ENCODE data around the gene XPNPEP1.

The XPNPEP1 gene

GRCh38 chr10:109859221-109859620, 64.1 kb downstream of the XPNPEP1 start:
- no peak overlapping the region for H3K4me2 ChIP-seq (ENCODE audit: low read length)
- H3K27ac ChIP-seq (ENCODE audit: low read depth, low read length) = no peak overlapping the region
- H3K27me3 ChIP-seq (ENCODE audit: control insufficient read depth, low read length) = no peaks in the 10 kb centered on the region
- H3K79me2 ChIP-seq (ENCODE audit: control insufficient read depth, low read length) = no peaks in the 10 kb centered on the region
- no peaks in the 10 kb centered on the region for H3K9me3 ChIP-seq (ENCODE audit: control insufficient read depth, insufficient read depth, low read length)
- H3F3A ChIP-seq (ENCODE audit: control insufficient read depth, insufficient read depth) = no peaks in the 10 kb centered on the region
- H4K20me1 ChIP-seq (ENCODE audit: control insufficient read depth, insufficient read depth, low read depth, low read length) = no peaks in the 10 kb centered on the region
- H3K4me3 ChIP-seq (ENCODE audit: low read length) = no peak overlapping the region
- no peaks in the 10 kb centered on the region for H3K9me2 ChIP-seq (replicated peaks; ENCODE audit: control insufficient read depth, low read length)
- peaks cover 4% of the 10 kb centered on the region; the same call in 1 of the 2 replicates for H3K36me3 ChIP-seq (ENCODE audit: control insufficient read depth, low read length)
- H3K4me1 ChIP-seq (ENCODE audit: control insufficient read depth, low read length) = no peaks in the 10 kb centered on the region
- TF ChIP-seq EZH2phosphoT487 (IDR thresholded peaks at IDR 0.05; ENCODE audit: borderline replicate concordance, low read length) (no peak), CTCF (IDR thresholded peaks at IDR 0.05; ENCODE audit: low read depth, low read length, poor library complexity, severe bottlenecking) (no peak)

GRCh38 chr10:109855746-109856145, 67.6 kb downstream of the XPNPEP1 start:
- no peaks in the 10 kb centered on the region for H3K9me2 ChIP-seq (replicated peaks; ENCODE audit: control insufficient read depth, low read length)
- no peak for TF ChIP-seq EZH2phosphoT487 (IDR thresholded peaks at IDR 0.05; ENCODE audit: borderline replicate concordance, low read length)
- no peak for TF ChIP-seq CTCF (IDR thresholded peaks at IDR 0.05; ENCODE audit: low read depth, low read length, poor library complexity, severe bottlenecking)
- H4K20me1 ChIP-seq (ENCODE audit: control insufficient read depth, insufficient read depth, low read depth, low read length) = no peaks in the 10 kb centered on the region
- no peak overlapping the region for H3K27ac ChIP-seq (ENCODE audit: low read depth, low read length)
- H3K36me3 ChIP-seq (ENCODE audit: control insufficient read depth, low read length) = no peaks in the 10 kb centered on the region
- H3K4me1 ChIP-seq (ENCODE audit: control insufficient read depth, low read length) = no peaks in the 10 kb centered on the region
- H3K4me3 ChIP-seq (ENCODE audit: low read length) = no peak overlapping the region
- H3K9me3 ChIP-seq (ENCODE audit: control insufficient read depth, insufficient read depth, low read length) = no peaks in the 10 kb centered on the region
- no peaks in the 10 kb centered on the region for H3K79me2 ChIP-seq (ENCODE audit: control insufficient read depth, low read length)
- 0 out of 2 replicates have a peak, but pooled peaks cover 3% of the 10 kb centered on the region for H3K27me3 ChIP-seq (ENCODE audit: control insufficient read depth, low read length)
- H3F3A ChIP-seq (ENCODE audit: control insufficient read depth, insufficient read depth) = no peaks in the 10 kb centered on the region
- H3K4me2 ChIP-seq (ENCODE audit: low read length) = no peak overlapping the region

GRCh38 chr10:109853921-109854320, 69.4 kb downstream of the XPNPEP1 start:
- Histone ChIP-seq H3K27me3 (ENCODE audit: control insufficient read depth, low read length) (peaks cover 8% of the 10 kb centered on the region; the same call in 1 of the 2 replicates), H3K9me3 (ENCODE audit: control insufficient read depth, insufficient read depth, low read length) (no peaks in the 10 kb centered on the region), H3K79me2 (ENCODE audit: control insufficient read depth, low read length) (no peaks in the 10 kb centered on the region), H3K27ac (ENCODE audit: low read depth, low read length) (no peak overlapping the region), H3K4me3 (ENCODE audit: low read length) (no peak overlapping the region), H3K9me2 (replicated peaks; ENCODE audit: control insufficient read depth, low read length) (no peaks in the 10 kb centered on the region), H3K36me3 (ENCODE audit: control insufficient read depth, low read length) (no peaks in the 10 kb centered on the region), H4K20me1 (ENCODE audit: control insufficient read depth, insufficient read depth, low read depth, low read length) (no peaks in the 10 kb centered on the region), H3K4me2 (ENCODE audit: low read length) (no peak overlapping the region), H3K4me1 (ENCODE audit: control insufficient read depth, low read length) (no peaks in the 10 kb centered on the region), H3F3A (ENCODE audit: control insufficient read depth, insufficient read depth) (no peaks in the 10 kb centered on the region)
- TF ChIP-seq EZH2phosphoT487 (IDR thresholded peaks at IDR 0.05; ENCODE audit: borderline replicate concordance, low read length) (no peak), CTCF (IDR thresholded peaks at IDR 0.05; ENCODE audit: low read depth, low read length, poor library complexity, severe bottlenecking) (no peak)

Data from DOHH2 (cell line).